GM12874 (cell line): ENCODE measurements around the gene RCVRN.

ENCODE experiments used
- CTCF ChIP-seq: IDR thresholded peaks from 2 replicates; pipeline ENCODE4 v1.5.1; 2011; ENCODE audit warnings: low read depth, mild to moderate bottlenecking, control low read depth, low read length, moderate library complexity; ENCODE audit not compliant: insufficient read depth

Gene RCVRN

GRCh38 chr17:9905078-9905415 is at the start of gene RCVRN:
Gene RCVRN (minus strand): TSS chr17:9905271. CDS start chr17:9905180, 91 bp downstream.
- TF ChIP-seq CTCF = no peak

- no peak for TF ChIP-seq CTCF
Measured at GRCh38 chr17:9953492-9953891, 48.4 kb upstream of the RCVRN start.

- no peak for TF ChIP-seq CTCF
Measured at GRCh38 chr17:9951803-9952202, 46.7 kb upstream of the RCVRN start.

GRCh38 chr17:9948928-9949327 is 43.9 kb upstream of the RCVRN start:
- TF ChIP-seq CTCF = no peak

GRCh38 chr17:9944704-9945103 is 39.6 kb upstream of the RCVRN start:
- TF ChIP-seq CTCF = no peak

- TF ChIP-seq CTCF = no peak
Measured at GRCh38 chr17:9943343-9943742, 38.3 kb upstream of the RCVRN start.

GRCh38 chr17:9942885-9943284 is 37.8 kb upstream of the RCVRN start:
- TF ChIP-seq CTCF = no peak

GRCh38 chr17:9941305-9941704 is 36.2 kb upstream of the RCVRN start:
- TF ChIP-seq CTCF = no peak
